Hepatocyte (in vitro differentiated cells): ENCODE measurements around the gene LRRC4C.

ENCODE experiments used
- CTCF ChIP-seq: fragments of 200-600 bp; sonication (generic); IDR thresholded peaks from 2 replicates; pipeline ENCODE4 v1.5.1; 2016; ENCODE audit warnings: antibody characterized with exemption, mild to moderate bottlenecking; ENCODE audit not compliant: poor library complexity
- EZH2 ChIP-seq: fragments of 200-600 bp; sonication (generic); IDR thresholded peaks from 2 replicates; pipeline ENCODE4 v1.6.1; 2016; ENCODE audit warnings: antibody characterized with exemption, mild to moderate bottlenecking, borderline replicate concordance

DNA sequence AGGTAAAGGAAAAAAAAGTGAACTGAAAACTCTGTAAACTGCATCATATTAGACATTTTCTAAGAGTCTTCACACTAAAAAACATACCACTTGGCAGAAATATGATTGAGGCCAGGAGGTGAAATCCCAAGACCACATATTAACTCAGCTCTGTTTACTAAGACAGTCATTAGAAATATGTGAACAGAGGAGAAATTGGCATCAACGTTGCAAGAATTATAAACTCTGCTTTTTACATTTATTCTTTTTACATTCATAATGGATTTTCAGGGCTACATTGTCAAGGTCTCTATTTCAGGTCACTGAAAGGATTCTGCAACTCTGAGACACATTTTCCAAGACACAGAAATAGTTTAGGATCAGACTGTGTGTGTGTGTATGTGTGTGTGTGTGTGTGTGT, 1364.0 kb downstream of the LRRC4C start:
- TF ChIP-seq CTCF (no peak), EZH2 (no peak)
